ENCODE measurements around the gene TRPM2.

- TF ChIP-seq POLR2A (IDR thresholded peaks at IDR 0.05; ENCODE audit: low read length) = no peak
- TF ChIP-seq GATA1 (IDR thresholded peaks at IDR 0.05; ENCODE audit: low read depth, low read length) = no peak
These were observed 12.0 kb downstream of the TRPM2 start for GRCh38 chr21:44365251-44365966.
